Putamen (tissue), 1 donor: ENCODE data around the gene MARK4.
"Not testable (repeated sequence)": the region's sequence is repeated elsewhere in the genome, so short reads cannot be mapped to it uniquely, and the experiment has no call there.

Experiments used
- DNase-seq: peaks from one replicate; pipeline ENCODE4 v3.0.0-alpha.2; 2016; ENCODE audit warnings: low spot score

MARK4 gene

DNA sequence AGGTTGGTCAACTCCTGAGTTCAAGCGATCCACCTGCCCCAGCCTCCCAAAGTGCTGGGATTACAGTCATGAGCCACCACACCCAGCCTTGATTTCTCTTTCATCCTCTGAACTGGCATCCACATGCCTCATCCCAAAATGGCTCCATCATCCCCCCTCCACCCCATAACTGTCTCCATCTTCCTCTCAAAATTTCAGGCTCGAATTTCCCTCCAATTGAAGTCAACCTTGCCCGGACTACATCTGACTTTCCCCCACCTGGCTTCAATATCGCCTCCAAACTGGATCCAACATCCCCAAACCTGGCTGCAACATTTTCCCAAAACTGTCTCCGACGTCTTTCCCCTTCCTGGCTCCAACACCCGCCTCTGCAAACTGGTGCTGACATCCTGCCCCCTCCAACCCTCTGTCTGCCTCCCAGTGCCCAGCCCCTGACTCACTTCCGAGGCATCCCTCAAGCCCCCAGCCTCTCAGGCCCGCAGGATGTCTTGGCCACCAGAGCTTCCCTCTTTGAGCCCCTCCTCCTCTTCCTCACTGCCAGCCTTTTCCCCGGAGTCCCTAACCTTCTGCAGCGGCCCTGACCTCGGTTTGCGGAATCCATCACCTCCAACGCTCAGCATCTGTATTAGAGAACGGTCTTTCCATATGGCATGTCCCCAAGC lies 6.8 kb upstream of the MARK4 start:
- no peak for DNase-seq

DNA sequence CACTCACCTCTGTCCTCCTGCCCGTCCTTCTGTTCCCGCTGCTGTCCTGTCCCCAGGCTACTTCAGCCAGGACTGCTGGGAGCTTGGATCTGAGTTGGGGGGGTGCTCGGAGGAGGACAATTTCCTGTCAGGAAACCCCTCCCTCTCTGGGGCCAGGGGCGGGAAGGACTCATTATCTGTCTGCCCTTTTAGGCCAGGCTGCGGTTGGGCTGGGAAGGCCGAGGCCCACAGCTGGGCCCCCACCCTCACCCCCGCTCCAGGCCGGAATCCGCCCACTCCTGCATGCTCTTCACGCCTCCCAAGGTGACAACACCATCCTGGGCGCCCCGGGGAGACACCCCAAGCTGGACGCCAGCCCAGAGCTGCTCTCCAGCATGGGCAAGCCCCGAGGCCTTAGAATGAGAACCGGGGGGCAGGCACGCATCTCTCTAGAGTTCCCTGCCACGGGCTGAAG lies 5.7 kb upstream of the MARK4 start, which contains the start of gene EXOC3L2:
Gene EXOC3L2 (minus strand): TSS at position 74 of the 454 bp plus-strand sequence. CDS start 6,362 bp downstream, outside the sequence.
- DNase-seq = no peak

DNA sequence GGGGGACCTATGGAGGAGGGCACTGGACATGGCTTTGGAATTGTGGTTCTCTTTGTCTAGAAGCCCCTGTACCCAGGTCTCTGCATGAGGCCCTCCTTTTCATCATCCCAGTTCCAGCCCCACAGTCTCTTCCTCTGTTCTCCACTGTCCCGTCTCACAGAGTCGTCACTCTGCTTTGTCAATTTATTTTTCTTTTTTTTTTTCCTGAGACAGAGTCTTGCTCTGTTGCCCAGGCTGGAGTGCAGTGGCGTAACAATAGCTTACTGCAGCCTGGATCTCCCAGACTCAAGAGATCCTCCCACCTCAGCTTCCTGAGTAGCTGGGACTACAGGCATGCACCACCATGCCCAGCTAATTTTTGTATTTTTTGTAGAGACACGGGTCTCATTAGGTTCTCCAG lies 5.2 kb upstream of the MARK4 start:
- no peak for DNase-seq

DNA sequence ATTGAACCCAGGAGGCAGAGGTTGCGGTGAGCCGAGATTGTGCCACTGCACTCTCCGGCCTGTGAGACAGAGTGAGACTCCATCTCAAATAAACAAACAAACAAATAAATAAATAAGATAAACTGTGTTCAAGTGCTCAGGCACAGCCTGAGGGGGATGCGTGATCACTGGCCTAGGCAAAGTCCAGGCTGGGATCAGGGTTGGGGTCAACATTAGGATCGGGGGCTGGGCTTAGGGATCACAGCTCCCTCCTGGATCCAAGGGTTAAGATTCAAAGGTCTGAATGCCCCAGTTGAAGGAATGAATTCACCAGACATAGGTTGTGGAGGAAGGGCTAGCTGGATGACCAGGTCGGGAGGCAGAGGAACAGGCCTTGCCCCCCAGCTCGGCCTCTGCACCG lies 3.9 kb upstream of the MARK4 start:
- DNase-seq = no peak

DNA sequence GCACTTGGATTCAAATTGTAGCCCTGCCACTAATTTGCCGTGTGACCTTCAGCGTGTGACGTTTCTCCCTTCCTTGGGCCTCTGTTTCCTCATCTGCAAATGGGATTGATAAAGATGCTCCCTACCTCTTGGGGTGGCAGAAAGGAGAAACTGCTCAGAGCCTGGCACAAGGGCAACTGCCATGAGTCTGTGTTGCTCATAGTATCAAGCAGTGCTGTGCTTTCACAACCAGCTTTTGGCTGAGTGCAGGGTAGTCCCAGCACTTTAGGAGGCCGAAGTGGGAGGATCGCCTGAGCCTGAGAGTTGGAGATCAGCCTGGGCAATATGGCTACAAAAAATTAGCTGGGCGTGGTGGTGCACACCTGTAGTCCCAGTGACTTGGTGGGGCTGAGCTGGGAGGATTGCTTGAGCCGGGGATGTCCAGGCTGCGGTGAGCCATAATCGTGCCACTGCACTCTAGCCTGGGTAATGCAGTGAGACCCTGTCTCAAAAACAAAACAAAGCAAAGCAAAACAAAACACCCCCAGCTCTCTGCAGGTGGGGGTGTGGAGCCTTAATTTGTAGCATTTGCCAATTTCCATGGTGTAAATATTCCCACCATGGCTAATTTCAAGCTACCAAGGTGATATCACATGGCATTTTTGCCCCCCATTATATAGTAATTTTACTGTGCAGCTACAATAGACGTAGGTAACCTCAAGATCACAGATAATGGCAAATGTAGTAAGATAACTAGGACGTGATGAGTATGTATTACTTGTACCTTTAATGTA lies 1.6 kb upstream of the MARK4 start:
- DNase-seq = no peak

DNA sequence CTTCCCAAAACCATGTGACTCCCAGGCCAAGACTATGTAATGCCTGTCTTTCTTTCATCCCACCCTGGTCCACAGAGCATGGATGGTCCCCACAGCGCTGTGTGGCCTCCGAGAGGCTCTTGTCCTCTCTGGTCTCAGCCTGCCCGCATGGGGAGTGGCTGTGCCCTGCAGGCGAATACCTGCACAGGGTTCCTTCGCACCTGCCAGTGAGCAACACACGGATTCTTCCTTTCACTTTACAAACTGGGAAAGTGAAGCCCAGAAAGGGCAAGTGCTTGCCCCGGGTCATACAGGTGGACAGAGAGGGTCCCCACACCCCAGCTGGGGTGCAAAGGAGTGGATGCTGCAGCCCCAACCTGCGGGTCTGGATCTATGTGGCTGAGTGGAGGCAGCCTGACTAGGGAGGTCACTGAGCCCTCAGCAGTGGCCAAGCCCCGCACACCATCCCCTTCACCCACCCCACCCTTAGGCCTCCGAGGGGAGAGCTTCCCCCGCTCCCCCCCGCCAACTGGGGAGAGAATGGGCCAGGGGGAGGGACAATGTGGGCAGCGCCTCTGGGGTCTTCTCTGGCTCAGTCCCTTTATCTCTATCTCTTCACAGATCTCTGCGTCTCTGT lies 747 bp upstream of the MARK4 start:
- no peak for DNase-seq

DNA sequence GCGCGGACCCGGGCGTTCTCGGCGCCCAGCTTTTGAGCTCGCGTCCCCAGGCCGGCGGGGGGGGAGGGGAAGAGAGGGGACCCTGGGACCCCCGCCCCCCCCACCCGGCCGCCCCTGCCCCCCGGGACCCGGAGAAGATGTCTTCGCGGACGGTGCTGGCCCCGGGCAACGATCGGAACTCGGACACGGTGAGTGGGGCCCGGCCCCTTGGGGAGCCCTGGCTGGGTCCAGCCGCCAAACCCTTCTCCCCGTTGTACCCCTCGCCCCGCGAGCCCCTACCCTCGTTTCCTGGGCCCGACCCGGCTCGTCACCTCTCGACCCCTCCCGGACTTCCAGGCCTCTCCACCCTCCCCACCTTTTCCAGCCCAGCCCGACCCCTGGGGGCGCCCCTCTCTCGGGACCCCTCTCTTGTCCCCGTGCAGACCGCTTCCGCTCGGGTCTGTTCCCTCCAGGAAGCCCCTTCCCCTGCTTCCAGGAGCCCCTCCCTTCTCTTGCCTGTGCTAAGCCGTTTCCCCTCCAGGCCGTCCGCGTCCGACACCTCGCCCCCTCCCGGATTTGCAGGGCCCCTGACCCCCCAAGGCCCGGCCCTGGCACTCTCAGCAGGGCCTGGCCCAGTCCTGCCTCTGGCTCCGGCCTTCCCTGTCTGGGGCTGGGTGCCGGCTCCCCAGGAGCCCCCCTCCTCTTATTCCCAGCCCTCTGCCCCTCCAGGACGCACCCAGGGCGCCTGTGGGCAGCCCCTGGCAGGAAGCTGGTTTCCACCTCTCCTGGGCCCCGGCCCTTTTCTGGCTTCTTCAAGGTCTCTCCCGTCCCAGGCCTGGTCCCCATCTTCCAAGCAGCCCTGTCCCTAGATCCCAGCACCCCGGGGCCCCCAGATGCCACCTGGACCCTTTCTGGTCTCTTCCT lies 632 bp downstream of the MARK4 start:
- no peak for DNase-seq

DNA sequence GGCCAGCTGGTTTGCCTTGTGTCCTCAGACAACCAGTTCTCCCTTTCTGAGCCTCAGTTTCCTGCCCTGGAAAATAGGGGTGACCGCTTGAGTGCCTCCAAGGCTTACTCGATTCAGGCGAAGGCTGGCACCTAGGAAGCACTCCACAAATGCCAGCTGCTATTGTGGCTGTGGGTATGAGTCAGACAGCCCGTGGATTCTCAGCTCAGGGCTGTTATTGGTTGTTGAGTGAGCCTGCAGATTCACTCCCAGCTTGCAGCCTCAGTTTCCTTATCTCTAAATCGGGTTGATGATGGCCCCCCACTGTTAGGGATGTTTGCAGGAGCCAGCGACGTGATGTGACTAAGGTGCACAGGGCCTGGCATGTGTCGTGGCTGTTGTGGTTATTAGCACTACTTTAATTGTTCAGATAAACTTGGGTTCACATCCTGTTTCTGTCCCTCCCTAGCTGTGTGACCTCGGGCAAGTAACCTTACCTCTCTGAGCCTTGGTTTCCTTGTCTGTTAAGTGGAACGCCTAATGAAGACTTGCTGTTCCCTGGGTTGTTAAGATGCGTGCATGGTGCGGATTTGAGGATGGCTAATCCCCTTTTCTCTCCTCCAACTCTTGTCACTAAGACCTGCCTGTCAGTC lies 2.4 kb downstream of the MARK4 start:
- DNase-seq = no peak

DNA sequence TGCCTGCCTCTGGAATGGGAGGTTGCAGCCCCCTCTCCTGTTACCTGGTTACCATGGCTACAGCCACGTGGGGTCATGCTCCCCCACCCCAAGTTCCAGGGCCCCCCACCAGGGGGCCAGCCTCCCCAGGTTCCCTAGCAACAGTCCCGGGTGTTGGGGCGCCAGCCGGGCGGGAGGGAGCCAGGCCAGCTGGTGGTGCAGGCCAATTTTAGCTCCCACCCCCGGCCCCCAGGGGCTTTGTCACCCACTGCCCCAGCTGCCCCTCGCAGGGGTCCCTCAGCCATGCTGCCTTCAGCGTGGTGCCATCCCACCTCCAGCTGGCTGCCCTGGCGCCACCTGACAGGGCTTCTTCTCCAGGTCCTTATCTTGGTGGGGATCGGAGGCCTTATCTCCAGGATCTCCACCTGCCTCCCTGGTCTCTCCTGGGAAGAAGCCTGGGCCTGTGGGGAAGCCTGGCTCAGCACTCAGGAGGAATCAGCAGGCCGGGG lies 3.0 kb downstream of the MARK4 start:
- no peak for DNase-seq

DNA sequence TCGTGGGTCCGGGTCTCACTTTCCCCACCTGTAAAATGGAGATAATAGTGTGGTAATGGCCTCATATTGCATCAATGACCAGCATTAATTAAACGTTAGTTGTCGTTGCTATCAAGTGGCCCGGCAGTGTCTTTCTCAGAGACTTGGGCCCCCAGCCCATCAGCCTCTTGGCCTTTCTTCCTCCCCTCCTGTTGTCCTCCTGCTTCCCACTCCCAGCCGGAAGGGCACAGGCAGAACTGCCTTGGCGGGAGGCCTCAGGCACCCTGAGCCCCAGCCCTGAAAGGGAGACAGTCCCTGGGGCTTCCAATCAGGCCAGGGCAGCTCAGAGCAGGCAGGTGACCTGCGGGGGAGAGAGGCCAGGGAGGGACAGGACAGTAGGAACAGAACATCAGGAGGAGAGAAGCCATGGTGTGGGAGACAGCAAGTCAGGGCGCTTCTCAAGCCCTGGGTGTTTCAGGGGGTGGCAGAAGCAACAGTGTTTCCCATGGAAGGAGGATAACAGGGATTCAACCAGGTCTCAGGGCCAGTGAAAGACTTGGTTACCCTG lies 4.6 kb downstream of the MARK4 start:
- no peak for DNase-seq

DNA sequence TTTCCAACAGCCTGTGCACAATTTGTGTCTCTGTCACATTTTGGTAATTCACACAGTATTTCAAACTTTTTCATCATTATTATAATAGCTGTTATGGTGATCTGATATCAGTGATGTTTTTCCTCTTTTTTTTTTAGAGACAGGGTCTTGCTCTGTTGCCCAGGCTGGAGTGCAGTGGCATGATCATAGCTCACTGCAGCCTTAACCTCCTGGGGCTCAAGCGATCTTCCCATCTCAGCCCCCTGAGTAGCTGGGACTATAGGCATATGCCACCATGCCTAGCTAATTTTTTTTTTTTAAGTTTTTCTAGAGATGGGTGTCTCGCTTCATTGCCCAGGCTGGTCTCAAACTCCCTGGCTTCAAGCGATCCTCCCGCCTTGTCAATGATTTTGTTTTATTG lies 5.8 kb downstream of the MARK4 start:
- DNase-seq = no peak

DNA sequence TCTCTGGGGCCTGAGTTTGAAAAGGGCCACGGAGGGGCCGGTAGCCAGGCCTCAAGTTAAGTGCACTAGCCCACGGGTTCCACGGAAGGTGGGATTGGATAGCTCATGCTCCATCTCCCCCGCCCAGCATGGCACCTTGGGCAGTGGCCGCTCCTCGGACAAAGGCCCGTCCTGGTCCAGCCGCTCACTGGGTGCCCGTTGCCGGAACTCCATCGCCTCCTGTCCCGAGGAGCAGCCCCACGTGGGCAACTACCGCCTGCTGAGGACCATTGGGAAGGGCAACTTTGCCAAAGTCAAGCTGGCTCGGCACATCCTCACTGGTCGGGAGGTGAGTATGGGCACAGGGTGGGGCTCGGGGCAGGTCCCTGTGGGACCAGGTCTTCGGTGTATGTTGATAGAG lies 7.8 kb downstream of the MARK4 start:
- no peak for DNase-seq

DNA sequence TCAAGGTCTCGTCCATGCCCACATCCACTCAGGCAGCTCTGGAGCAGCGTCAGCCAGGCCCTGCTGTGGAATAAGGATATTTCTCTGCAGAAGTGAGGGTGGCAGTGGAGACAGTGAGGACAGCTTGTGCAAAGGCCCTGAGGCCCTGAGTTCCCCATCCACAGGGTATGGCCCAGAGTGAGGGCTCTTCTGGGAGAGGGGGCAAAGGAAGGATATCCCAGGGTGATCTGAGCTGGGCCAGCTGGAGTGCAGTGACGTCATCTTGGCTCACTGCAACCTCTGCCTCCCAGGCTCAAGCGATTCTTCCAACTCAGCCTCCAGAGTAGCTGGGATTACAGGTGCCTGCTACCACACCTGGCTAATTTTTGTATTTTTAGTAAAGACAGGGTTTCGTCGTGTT lies 11.5 kb downstream of the MARK4 start:
- no peak for DNase-seq

DNA sequence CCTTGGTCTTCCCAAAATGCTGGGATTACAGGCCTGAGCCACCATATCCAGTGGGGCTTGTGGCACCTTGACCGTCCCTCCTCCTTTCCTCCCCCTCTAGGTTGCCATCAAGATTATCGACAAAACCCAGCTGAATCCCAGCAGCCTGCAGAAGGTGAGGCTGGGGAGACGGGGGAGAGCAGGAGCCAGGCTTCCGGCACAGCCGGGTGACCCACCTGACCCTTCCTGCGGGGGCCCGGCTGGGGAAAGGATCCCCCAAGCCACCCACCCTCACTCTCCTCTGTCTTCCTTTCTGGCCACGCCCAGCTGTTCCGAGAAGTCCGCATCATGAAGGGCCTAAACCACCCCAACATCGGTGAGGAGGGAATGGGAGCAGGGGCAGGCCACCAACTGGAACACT lies 11.9 kb downstream of the MARK4 start:
- DNase-seq = no peak

DNA sequence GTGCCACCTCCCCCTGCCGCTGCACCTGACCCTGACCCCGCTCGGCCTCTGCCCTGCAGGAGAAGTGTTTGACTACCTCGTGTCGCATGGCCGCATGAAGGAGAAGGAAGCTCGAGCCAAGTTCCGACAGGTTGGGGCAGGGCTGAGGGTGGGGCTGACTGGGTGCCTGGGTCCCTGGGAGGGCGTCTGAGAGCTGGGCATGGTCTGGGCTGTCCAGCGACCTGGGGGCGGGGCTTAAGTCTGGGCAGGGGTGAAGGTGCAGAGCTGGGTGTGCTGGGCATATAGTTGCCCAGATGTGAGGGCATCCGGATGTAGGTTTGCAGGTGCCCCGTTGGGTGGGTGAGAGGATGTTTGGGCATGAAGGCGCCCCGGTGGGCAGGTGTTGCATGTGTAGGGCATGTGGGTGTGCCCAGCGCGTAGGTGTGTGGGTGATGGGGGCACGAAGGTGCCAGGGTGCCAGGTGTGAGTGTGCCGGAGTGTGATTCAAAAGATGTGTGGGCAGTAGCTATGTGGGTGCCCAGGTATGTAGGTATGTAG lies 13.8 kb downstream of the MARK4 start:
- no peak for DNase-seq

DNA sequence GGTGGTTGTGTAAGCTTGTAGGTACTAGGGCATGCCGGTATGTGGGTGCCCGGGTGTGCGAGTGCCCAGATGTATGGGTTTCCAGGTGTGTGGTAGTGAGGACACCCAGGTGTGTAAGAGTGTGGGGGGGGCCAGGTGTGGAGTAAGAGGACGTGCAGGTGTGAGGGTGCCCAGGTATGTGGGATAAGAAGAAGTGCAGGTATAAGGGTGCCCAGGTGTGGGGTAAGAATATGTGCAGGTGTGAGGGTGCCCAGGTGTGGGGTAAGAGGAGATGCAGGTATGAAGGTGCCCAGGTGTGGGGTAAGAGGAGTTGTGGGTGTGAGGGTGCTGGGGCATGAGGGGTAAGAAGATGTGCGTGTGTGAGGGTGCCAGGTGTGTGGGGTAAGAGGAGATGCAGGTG lies 14.3 kb downstream of the MARK4 start:
- no peak for DNase-seq

DNA sequence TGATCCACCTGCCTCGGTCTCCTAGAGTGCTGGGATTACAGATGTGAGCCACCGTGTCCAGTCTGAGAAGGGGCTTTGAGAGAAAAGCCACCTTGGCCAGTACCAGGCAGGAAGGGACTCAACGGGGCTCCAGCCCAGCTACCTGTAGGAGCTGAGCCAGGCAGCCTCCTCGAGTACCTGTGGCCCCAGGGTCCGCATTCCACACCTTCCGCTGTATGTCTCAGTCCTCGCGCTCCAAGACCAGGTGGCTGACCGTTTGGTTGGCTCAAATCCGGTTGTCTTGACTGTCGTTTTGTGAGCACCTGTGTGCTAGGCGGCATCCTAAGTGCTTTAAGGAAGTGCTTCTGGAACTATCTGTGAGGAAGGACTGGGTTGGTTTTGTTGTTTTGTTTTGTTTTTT lies 16.2 kb downstream of the MARK4 start:
- DNase-seq = no peak

DNA sequence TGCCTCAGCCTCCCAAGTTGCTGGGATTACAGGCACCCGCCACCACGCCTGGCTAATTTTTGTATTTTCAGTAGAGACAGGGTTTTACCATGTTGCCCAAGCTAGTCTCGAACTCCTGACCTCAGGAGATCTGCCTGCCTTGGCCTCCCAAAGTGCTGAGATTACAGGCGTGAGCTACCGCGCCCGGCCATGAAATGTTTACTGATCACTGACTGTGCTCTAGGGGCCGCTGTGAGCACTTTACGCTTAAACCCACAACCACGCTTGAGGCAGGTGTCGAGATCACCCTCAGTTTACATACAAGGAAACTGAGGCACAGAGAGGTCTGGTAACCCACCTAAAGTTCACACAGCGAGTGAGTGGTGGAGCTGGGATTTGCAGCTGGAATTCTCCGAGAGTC lies 18.9 kb downstream of the MARK4 start:
- DNase-seq = not testable (repeated sequence)

DNA sequence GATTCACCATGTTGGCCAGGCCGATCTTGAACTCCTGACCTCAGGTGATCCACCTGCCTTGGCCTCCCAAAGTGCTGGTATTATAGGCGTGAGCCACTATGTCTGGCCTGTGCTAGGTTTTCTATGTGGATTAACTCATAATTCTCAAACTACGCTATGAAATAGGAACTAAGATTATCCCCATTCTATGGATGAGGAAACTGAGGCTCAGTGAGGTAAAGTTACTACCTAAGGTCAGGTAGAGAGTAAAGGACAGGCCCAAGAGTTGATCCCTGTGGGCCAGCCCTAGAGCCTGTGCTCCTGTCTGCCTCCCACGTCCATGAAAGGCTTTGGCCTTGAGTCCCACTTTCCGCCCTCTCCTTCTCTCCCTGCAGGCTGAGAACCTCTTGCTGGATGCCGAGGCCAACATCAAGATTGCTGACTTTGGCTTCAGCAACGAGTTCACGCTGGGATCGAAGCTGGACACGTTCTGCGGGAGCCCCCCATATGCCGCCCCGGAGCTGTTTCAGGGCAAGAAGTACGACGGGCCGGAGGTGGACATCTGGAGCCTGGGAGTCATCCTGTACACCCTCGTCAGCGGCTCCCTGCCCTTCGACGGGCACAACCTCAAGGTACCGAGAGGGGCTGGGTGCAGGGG lies 20.1 kb downstream of the MARK4 start:
- no peak for DNase-seq

DNA sequence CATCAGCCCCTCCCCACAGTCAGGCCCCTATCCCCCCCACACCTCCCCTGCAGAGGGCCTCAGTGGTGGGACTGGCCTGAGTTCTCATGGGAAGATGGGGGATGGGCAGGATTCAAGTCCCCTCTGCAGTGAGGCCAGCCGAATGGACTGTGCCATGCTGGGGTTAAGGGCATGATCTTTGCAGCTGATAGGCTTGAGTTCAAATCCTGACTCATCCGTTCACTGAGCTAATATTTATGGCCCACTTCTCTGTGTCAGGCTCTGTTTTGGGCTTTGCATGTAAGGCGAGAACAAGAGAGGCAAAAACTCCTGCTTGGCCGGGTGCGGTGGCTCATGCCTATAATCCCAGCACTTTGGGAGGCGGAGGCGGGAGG lies 20.7 kb downstream of the MARK4 start:
- no peak for DNase-seq

DNA sequence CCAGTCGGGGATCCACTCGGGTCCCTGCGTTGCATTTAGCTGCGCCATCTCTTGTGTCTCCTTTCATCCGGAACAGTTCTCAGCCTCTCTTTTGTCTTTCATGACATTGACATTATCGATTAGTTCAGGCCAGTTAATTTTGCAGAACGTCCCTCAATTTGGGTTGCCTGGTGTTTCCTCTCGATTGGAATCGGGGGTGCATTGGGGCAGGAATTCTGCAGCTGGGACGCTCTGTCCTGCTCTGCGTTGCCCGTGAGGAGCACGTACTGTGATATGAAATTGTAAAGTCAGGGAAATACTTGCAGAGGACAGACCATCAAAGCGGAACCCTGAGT lies 22.4 kb downstream of the MARK4 start:
- no peak for DNase-seq
